ENCODE measurements around the gene ALDH3B2. TPM values are rescaled to one million over a fixed set of nuclear protein-coding genes. Genes with fewer than 3 reads are reported as not detected.

Gene ALDH3B2
- total RNA-seq, 4 donors from 2014 or later = not detected

- DNase-seq (ENCODE audit: extremely low spot score) = no peak
- no peaks in the 10 kb centered on the region for H3K4me1 ChIP-seq
- no peaks in the 10 kb centered on the region for H3K36me3 ChIP-seq
- no peaks in the 10 kb centered on the region for H3K9me3 ChIP-seq
- WGBS = 79% methylated on average over 20 of the region's 22 CpGs
- intact Hi-C loops (cut with DNase I) = no loop called here
- peaks cover 0 to 62% (median 4%) of the 10 kb centered on the region in 4 donors for H3K27me3 ChIP-seq
- no peak overlapping the region for H3K27ac ChIP-seq (replicated peaks in 1 of 4)
- H3K4me3 ChIP-seq = peak overlapping the region in 3 of 4 donors; percentile 32 to 43 (median 34)
- TF ChIP-seq EP300 (IDR thresholded peaks at IDR 0.05) = no peak
- no peak for TF ChIP-seq POLR2A (IDR thresholded peaks at IDR 0.05; ENCODE audit: low read depth)
- TF ChIP-seq POLR2AphosphoS5 (IDR thresholded peaks at IDR 0.05) = no peak
- no peak for TF ChIP-seq CTCF (IDR thresholded peaks at IDR 0.05)
Measured at GRCh38 chr11:67649634-67650510, 24.6 kb downstream of the ALDH3B2 start.

- no peaks in the 10 kb centered on the region for H3K4me1 ChIP-seq
- peaks cover 0 to 62% (median 4%) of the 10 kb centered on the region in 4 donors for H3K27me3 ChIP-seq
- 44% methylated on average over 7 of the region's 12 CpGs for WGBS
- intact Hi-C loops (cut with DNase I) = no loop called here
- H3K4me3 ChIP-seq = no peak overlapping the region
- no peak for DNase-seq (ENCODE audit: extremely low spot score)
- TF ChIP-seq CTCF (IDR thresholded peaks at IDR 0.05) (no peak), EP300 (IDR thresholded peaks at IDR 0.05) (no peak), POLR2A (IDR thresholded peaks at IDR 0.05; ENCODE audit: low read depth) (no peak), POLR2AphosphoS5 (IDR thresholded peaks at IDR 0.05) (no peak)
- H3K36me3 ChIP-seq = no peaks in the 10 kb centered on the region
- H3K27ac ChIP-seq (replicated peaks in 1 of 4) = no peak overlapping the region
- H3K9me3 ChIP-seq = no peaks in the 10 kb centered on the region
Measured at GRCh38 chr11:67648796-67649613, 25.4 kb downstream of the ALDH3B2 start.

GRCh38 chr11:67648140-67648795 lies 26.2 kb downstream of the ALDH3B2 start:
- intact Hi-C loops (cut with DNase I) = no loop called here
- no peak overlapping the region for H3K27ac ChIP-seq (replicated peaks in 1 of 4)
- 73% methylated on average over 6 of the region's 12 CpGs for WGBS
- H3K36me3 ChIP-seq = no peaks in the 10 kb centered on the region
- no peaks in the 10 kb centered on the region for H3K9me3 ChIP-seq
- no peak for TF ChIP-seq POLR2A (IDR thresholded peaks at IDR 0.05; ENCODE audit: low read depth)
- TF ChIP-seq EP300 (IDR thresholded peaks at IDR 0.05) = no peak
- TF ChIP-seq POLR2AphosphoS5 (IDR thresholded peaks at IDR 0.05) = no peak
- TF ChIP-seq CTCF (IDR thresholded peaks at IDR 0.05) = no peak
- no peak overlapping the region for H3K4me3 ChIP-seq
- peaks cover 0 to 62% (median 4%) of the 10 kb centered on the region in 4 donors for H3K27me3 ChIP-seq
- no peaks in the 10 kb centered on the region for H3K4me1 ChIP-seq
- DNase-seq (ENCODE audit: extremely low spot score) = no peak

- intact Hi-C loops (cut with DNase I) = no loop called here
- no peak for DNase-seq (ENCODE audit: extremely low spot score)
- TF ChIP-seq CTCF (IDR thresholded peaks at IDR 0.05) = no peak
- TF ChIP-seq EP300 (IDR thresholded peaks at IDR 0.05) = no peak
- no peak for TF ChIP-seq POLR2A (IDR thresholded peaks at IDR 0.05; ENCODE audit: low read depth)
- no peak for TF ChIP-seq POLR2AphosphoS5 (IDR thresholded peaks at IDR 0.05)
Measured at GRCh38 chr11:67647471-67647870, 27.0 kb downstream of the ALDH3B2 start.

More at GRCh38 chr11:67647471-67647870, 27.0 kb downstream of the ALDH3B2 start:
- Histone ChIP-seq H3K27me3 (peaks cover 0 to 56% (median 4%) of the 10 kb centered on the region in 4 donors), H3K9me3 (no peaks in the 10 kb centered on the region), H3K36me3 (no peaks in the 10 kb centered on the region), H3K4me3 (no peak overlapping the region), H3K27ac (replicated peaks in 1 of 4) (no peak overlapping the region), H3K4me1 (no peaks in the 10 kb centered on the region)
- WGBS = no CpG with 5 or more reads among the region's 15 CpGs

Data from esophagus muscularis mucosa (tissue), 4 donors.